IMR-90 (cell line): ENCODE data around the gene SRXN1. TPM values are rescaled to one million over a fixed set of nuclear protein-coding genes. Genes with fewer than 3 reads are reported as not detected.

Source experiments
- ATAC-seq: fragments of 200-7000 bp; cut with Tn5 transposase; 2 replicates; pipeline ENCODE4 v1.9.1; 2020; ENCODE audit warnings: low read depth, mild to moderate bottlenecking, moderate library complexity
- BruUV-seq: library from RNA; stranded (reverse); fragments of 400-500 nt; replicated peaks from 2 replicates; lab custom pipeline; 2021; lab: Mats Ljungman, UMichigan
- CTCF ChIA-PET: fragments of 300-600 bp; formaldehyde crosslinking; extraction: SDS; loops from one replicate; lab custom pipeline; 2021; ENCODE audit warnings: antibody characterized with exemption; lab: Yijun Ruan, JAX
- POLR2A ChIA-PET: fragments of 300-600 bp; sonication (Branson Sonifier 250); formaldehyde crosslinking; loops from one replicate; lab custom pipeline; 2022; ENCODE audit warnings: antibody characterized with exemption; ENCODE audit not compliant: unreplicated experiment; lab: Charles Lee
- DNase-seq: peaks from one replicate; pipeline ENCODE4 v3.0.0; 2013
- H2AFZ ChIP-seq: replicated peaks from 2 replicates; pipeline ENCODE3; 2013; ENCODE audit warnings: low read length, mild to moderate bottlenecking; ENCODE audit not compliant: poor library complexity
- H2AK5ac ChIP-seq: 2 replicates; pipeline ENCODE4 v1.6.1; 2013; ENCODE audit warnings: low read depth, low read length, inconsistent platforms
- H2AK9ac ChIP-seq: replicated peaks from 2 replicates; pipeline ENCODE3; 2013; ENCODE audit warnings: mild to moderate bottlenecking, low read depth, low read length, moderate library complexity; ENCODE audit not compliant: poor library complexity
- H2BK120ac ChIP-seq: 2 replicates; pipeline ENCODE4 v1.6.1; 2013; ENCODE audit warnings: low read depth, low read length, inconsistent platforms
- H2BK15ac ChIP-seq: 3 replicates; pipeline ENCODE4 v1.6.1; 2013; ENCODE audit warnings: low read depth, low read length, inconsistent platforms
- H2BK20ac ChIP-seq: 2 replicates; pipeline ENCODE4 v1.6.1; 2013; ENCODE audit warnings: low read depth, mild to moderate bottlenecking, inconsistent platforms, low read length, moderate library complexity
- H2BK5ac ChIP-seq: 2 replicates; pipeline ENCODE4 v1.6.1; 2013; ENCODE audit warnings: mild to moderate bottlenecking, low read depth, low read length, inconsistent platforms; ENCODE audit not compliant: poor library complexity, severe bottlenecking
- H3K14ac ChIP-seq: replicated peaks from 2 replicates; pipeline ENCODE4 v1.6.1; 2013; ENCODE audit warnings: low read depth, low read length, inconsistent platforms
- H3K18ac ChIP-seq: 2 replicates; pipeline ENCODE4 v1.6.1; 2013; ENCODE audit warnings: low read depth, low read length, control low read depth
- H3K23ac ChIP-seq: 2 replicates; pipeline ENCODE4 v1.6.1; 2013; ENCODE audit warnings: low read depth, low read length, inconsistent platforms
- H3K27ac ChIP-seq: 2 replicates; pipeline ENCODE4 v1.5.1; 2013; ENCODE audit warnings: mild to moderate bottlenecking, control low read depth, low read length; ENCODE audit not compliant: insufficient read depth
- H3K27me3 ChIP-seq: 2 replicates; pipeline ENCODE4 v1.6.1; 2013; ENCODE audit warnings: low read length; ENCODE audit not compliant: control insufficient read depth, insufficient read depth
- H3K36me3 ChIP-seq: 2 replicates; pipeline ENCODE4 v1.6.1; 2013; ENCODE audit warnings: low read length, mixed read lengths; ENCODE audit not compliant: control insufficient read depth, insufficient read depth
- H3K4ac ChIP-seq: 2 replicates; pipeline ENCODE4 v1.6.1; 2013; ENCODE audit warnings: low read depth, low read length, inconsistent platforms
- H3K4me1 ChIP-seq: 2 replicates; pipeline ENCODE4 v1.6.1; 2013; ENCODE audit warnings: low read length, mixed read lengths; ENCODE audit not compliant: control insufficient read depth, insufficient read depth
- H3K4me2 ChIP-seq: 2 replicates; pipeline ENCODE4 v1.6.1; 2013; ENCODE audit warnings: low read depth, mild to moderate bottlenecking, control low read depth, low read length, moderate library complexity
- H3K4me3 ChIP-seq: 2 replicates; pipeline ENCODE4 v1.5.1; 2013; ENCODE audit warnings: low read depth, mild to moderate bottlenecking, control low read depth, low read length, moderate library complexity; ENCODE audit not compliant: insufficient read depth
- H3K56ac ChIP-seq: 2 replicates; pipeline ENCODE4 v1.6.1; 2013; ENCODE audit warnings: low read length, inconsistent platforms; ENCODE audit not compliant: insufficient read depth; ENCODE audit errors: extremely low read depth
- H3K79me1 ChIP-seq, 2 experiments: 2 replicates each; pipeline ENCODE4 v1.6.1; 2013; ENCODE audit warnings: low read length in 2 of 2, inconsistent platforms in 1 of 2, low read depth in 1 of 2
- H3K9ac ChIP-seq: 2 replicates; pipeline ENCODE4 v1.6.1; 2013; ENCODE audit warnings: low read depth, low read length, control low read depth
- H3K9me1 ChIP-seq: 2 replicates; pipeline ENCODE4 v1.6.1; 2013; ENCODE audit warnings: low read length, inconsistent platforms; ENCODE audit not compliant: insufficient read depth
- H3K9me3 ChIP-seq: 2 replicates; pipeline ENCODE4 v1.6.1; 2013; ENCODE audit warnings: low read length; ENCODE audit not compliant: control insufficient read depth, insufficient read depth
- H4K20me1 ChIP-seq: 2 replicates; pipeline ENCODE4 v1.6.1; 2013; ENCODE audit warnings: low read length, inconsistent platforms; ENCODE audit not compliant: insufficient read depth
- H4K5ac ChIP-seq: 2 replicates; pipeline ENCODE4 v1.6.1; 2013; ENCODE audit warnings: mild to moderate bottlenecking, low read depth, low read length, control low read depth
- H4K8ac ChIP-seq, 2 experiments: 2 replicates each; pipeline ENCODE4 v1.6.1; 2013; ENCODE audit warnings: low read depth in 2 of 2, low read length in 2 of 2, control low read depth in 1 of 2, inconsistent platforms in 1 of 2
- H4K91ac ChIP-seq: 2 replicates; pipeline ENCODE4 v1.6.1; 2013; ENCODE audit warnings: low read depth, low read length, inconsistent platforms; ENCODE audit not compliant: insufficient read depth
- BHLHE40 ChIP-seq: fragments of 150-350 bp; IDR thresholded peaks from 2 replicates; pipeline ENCODE4 v1.6.1; 2016; ENCODE audit warnings: mild to moderate bottlenecking, low read depth, low read length
- CEBPB ChIP-seq: IDR thresholded peaks from 2 replicates; pipeline ENCODE4 v1.6.1; 2012; ENCODE audit warnings: low read depth, low read length, improper control_type of control experiment
- CHD1 ChIP-seq: IDR thresholded peaks from 2 replicates; pipeline ENCODE4 v1.6.1; 2012; ENCODE audit warnings: low read depth, low read length, improper control_type of control experiment
- CTCF ChIP-seq: conservative IDR thresholded peaks from 2 replicates; pipeline ENCODE4 v1.5.1; 2012; ENCODE audit warnings: mild to moderate bottlenecking, low read depth, low read length, improper control_type of control experiment
- ELK1 ChIP-seq: fragments of 150-350 bp; IDR thresholded peaks from 2 replicates; pipeline ENCODE4 v1.6.1; 2016; ENCODE audit warnings: low read depth, mild to moderate bottlenecking, low read length, moderate library complexity, borderline replicate concordance
- FOS ChIP-seq: fragments of 150-350 bp; IDR thresholded peaks from 2 replicates; pipeline ENCODE4 v1.6.1; 2016; ENCODE audit warnings: low read depth, low read length
- MAFK ChIP-seq: IDR thresholded peaks from 2 replicates; pipeline ENCODE4 v1.6.1; 2012; ENCODE audit warnings: low read depth, low read length, improper control_type of control experiment
- MAZ ChIP-seq: IDR thresholded peaks from 2 replicates; pipeline ENCODE4 v1.6.1; 2012; ENCODE audit warnings: low read depth, mild to moderate bottlenecking, low read length, improper control_type of control experiment, moderate library complexity, borderline replicate concordance
- MXI1 ChIP-seq: IDR thresholded peaks from 2 replicates; pipeline ENCODE4 v1.6.1; 2012; ENCODE audit warnings: low read depth, mild to moderate bottlenecking, low read length, moderate library complexity, borderline replicate concordance
- NFE2L2 ChIP-seq: fragments of 150-350 bp; IDR thresholded peaks from 2 replicates; pipeline ENCODE4 v1.6.1; 2016; ENCODE audit warnings: low read depth, mild to moderate bottlenecking, low read length
- POLR2A ChIP-seq: IDR thresholded peaks from 2 replicates; pipeline ENCODE4 v1.6.1; 2012; ENCODE audit warnings: mild to moderate bottlenecking, low read depth, low read length
- RAD21 ChIP-seq: IDR thresholded peaks from 2 replicates; pipeline ENCODE4 v1.6.1; 2012; ENCODE audit warnings: low read length, improper control_type of control experiment
- RCOR1 ChIP-seq: IDR thresholded peaks from 2 replicates; pipeline ENCODE4 v1.6.1; 2012; ENCODE audit warnings: mild to moderate bottlenecking, low read length, improper control_type of control experiment; ENCODE audit not compliant: insufficient replicate concordance
- RFX5 ChIP-seq: IDR thresholded peaks from 2 replicates; pipeline ENCODE4 v1.8.0; 2012; ENCODE audit warnings: low read depth, mild to moderate bottlenecking, low read length, moderate library complexity
- SMC3 ChIP-seq: fragments of 150-350 bp; IDR thresholded peaks from 2 replicates; pipeline ENCODE4 v1.6.1; 2016; ENCODE audit warnings: low read depth, mild to moderate bottlenecking, antibody characterized with exemption, low read length, moderate library complexity
- USF2 ChIP-seq: fragments of 150-350 bp; IDR thresholded peaks from 2 replicates; pipeline ENCODE4 v1.6.1; 2017; ENCODE audit warnings: mild to moderate bottlenecking, antibody characterized with exemption, low read length, low read depth
- WGBS, 2 experiments: methylation state at CpG; one replicate each; pipeline versions ENCODE4 v1.1.5 to v1.1.7; 2013; ENCODE audit warnings: missing lambda C conversion rate in 2 of 2; ENCODE audit not compliant: insufficient read length in 1 of 2; ENCODE audit errors: extremely low coverage in 2 of 2; 5-methylcytosine and 5-hydroxymethylcytosine counted together
- dilution Hi-C: fragments of 300-500 bp; cut with HindIII; formaldehyde crosslinking; loops from one replicate; pipeline ENCODE4 v1.14.3; 2018; ENCODE audit warnings: low sequenced_read_pairs; ENCODE audit not compliant: unreplicated experiment
- in situ Hi-C: fragments of 300-500 bp; cut with MboI; formaldehyde crosslinking; loops from 3 replicates; pipeline ENCODE4 v1.14.3; 2019; ENCODE audit warnings: low sequenced_read_pairs, inconsistent platforms, mixed read lengths
- intact Hi-C: fragments of 100-400 bp; cut with micrococcal nuclease; formaldehyde crosslinking; loops from 2 replicates; pipeline ENCODE4 v1.10.0; 2022
- polyA plus RNA-seq, 3 experiments: library from polyadenylated mRNA; depleted of rRNA; stranded (reverse); fragments of >200 nt; gene quantifications; 2 replicates each; pipeline ENCODE4 v1.2.3, GENCODE V29; 2012; ENCODE audit warnings: low replicate concordance in 1 of 3
- total RNA-seq: library from RNA; depleted of rRNA; stranded (reverse); fragments of >200 nt; gene quantifications from 2 replicates; pipeline ENCODE4 v1.2.3, GENCODE V29; 2012

The SRXN1 gene
- total and polyA plus RNA-seq, 2 of the 4 experiments (the other 2 are of a cell fraction) = 51.2 to 71.2 TPM

- H2BK20ac ChIP-seq = no peak overlapping the region
- H3K4me2 ChIP-seq = no peak overlapping the region
- TF ChIP-seq RCOR1 = no peak
- TF ChIP-seq MAZ = no peak
- no peak for TF ChIP-seq RFX5
- TF ChIP-seq SMC3 = no peak
- no peak for TF ChIP-seq CTCF
- TF ChIP-seq USF2 = no peak
- TF ChIP-seq POLR2A = no peak; the same call in 1 of the 2 replicates
- no peak for TF ChIP-seq RAD21
- TF ChIP-seq BHLHE40 = no peak
- no peak for TF ChIP-seq MAFK
- TF ChIP-seq MXI1 = no peak
- TF ChIP-seq FOS = no peak
- TF ChIP-seq CEBPB = no peak
- no peak for TF ChIP-seq CHD1
- no peak for TF ChIP-seq NFE2L2
- no peak for TF ChIP-seq ELK1
- no peak overlapping the region for H2BK5ac ChIP-seq
- no peak overlapping the region for H3K18ac ChIP-seq
- H3K4me1 ChIP-seq = peaks cover 3% of the 10 kb centered on the region
- H3K9me3 ChIP-seq = no peaks in the 10 kb centered on the region
- H3K9me1 ChIP-seq = no peaks in the 10 kb centered on the region
- H2BK15ac ChIP-seq = no peak overlapping the region
- no TSS peak for BruUV-seq
- peaks cover 34 to 47% of the 10 kb centered on the region in 2 experiments for H3K79me1 ChIP-seq
- no peak overlapping the region for H4K91ac ChIP-seq
- H4K20me1 ChIP-seq = peaks cover 45% of the 10 kb centered on the region
- intact Hi-C loops (loop anchor here (5.0 kb wide), 1 partner anchor 90 kb away; no protein-coding TSS in a partner anchor), in situ Hi-C loops (loop anchor here (5.0 kb wide), 1 partner anchor 85 kb away; no protein-coding TSS in a partner anchor), dilution Hi-C loops (no loop called here)
- no peak overlapping the region for H2AFZ ChIP-seq
- H3K4me3 ChIP-seq = no peak overlapping the region
- no peak overlapping the region for H2BK120ac ChIP-seq
- H2AK5ac ChIP-seq = no peak overlapping the region
- H3K36me3 ChIP-seq = peaks cover 36% of the 10 kb centered on the region
- CTCF ChIA-PET = interaction anchor here (0.6 to 2.0 kb wide), 4 partner anchors 20 to 444 kb away, joined by 3 to 7 read pairs (median 4); no protein-coding TSS in a partner anchor
- no peak overlapping the region for H3K9ac ChIP-seq
- H2AK9ac ChIP-seq = no peak overlapping the region
- H3K23ac ChIP-seq = no peak overlapping the region
- no peak overlapping the region for H3K4ac ChIP-seq
- DNase-seq = no peak
- no peak overlapping the region for H3K56ac ChIP-seq
- H3K27ac ChIP-seq = no peak overlapping the region
- no peak overlapping the region for H4K8ac ChIP-seq
- no peaks in the 10 kb centered on the region for H3K27me3 ChIP-seq
- no CpG with 5 or more reads among the region's 2 CpGs for WGBS, 2 experiments
- H3K14ac ChIP-seq = no peak overlapping the region
- ATAC-seq = no peak
- POLR2A ChIA-PET = no interaction called here
- no peak overlapping the region for H4K5ac ChIP-seq
These were observed 6.1 kb downstream of the SRXN1 start for GRCh38 chr20:646868-647233.
